Stromal cell of bone marrow (primary cell): ENCODE data around the gene RBPJL.

Source experiments
- DNase-seq: peaks from one replicate; pipeline ENCODE4 v3.0.0-alpha.2; 2012; ENCODE audit warnings: low read depth

Gene RBPJL

GRCh38 chr20:45293041-45294002, 13.3 kb upstream of the RBPJL start:
- DNase-seq = no peak

DNA sequence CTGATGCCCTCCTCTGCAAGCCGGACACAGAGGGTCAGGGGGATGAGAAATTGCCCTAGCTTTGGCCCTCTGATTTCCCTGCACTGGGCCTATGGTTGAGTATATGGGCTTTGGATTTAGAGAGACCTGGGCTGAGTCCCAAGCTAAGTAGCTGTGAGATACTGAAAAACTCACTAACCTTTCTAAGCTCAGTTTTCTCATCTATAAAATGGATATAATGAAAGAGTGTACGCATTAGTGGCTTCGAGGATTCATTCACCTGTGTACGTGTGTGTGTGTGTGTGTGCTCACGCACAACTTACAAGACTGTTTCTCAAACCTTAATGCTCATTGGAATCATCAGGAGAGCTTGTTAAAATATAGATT, 12.7 kb upstream of the RBPJL start:
- DNase-seq = no peak

- no peak for DNase-seq
These were observed 12.0 kb upstream of the RBPJL start for GRCh38 chr20:45294659-45295058.

DNA sequence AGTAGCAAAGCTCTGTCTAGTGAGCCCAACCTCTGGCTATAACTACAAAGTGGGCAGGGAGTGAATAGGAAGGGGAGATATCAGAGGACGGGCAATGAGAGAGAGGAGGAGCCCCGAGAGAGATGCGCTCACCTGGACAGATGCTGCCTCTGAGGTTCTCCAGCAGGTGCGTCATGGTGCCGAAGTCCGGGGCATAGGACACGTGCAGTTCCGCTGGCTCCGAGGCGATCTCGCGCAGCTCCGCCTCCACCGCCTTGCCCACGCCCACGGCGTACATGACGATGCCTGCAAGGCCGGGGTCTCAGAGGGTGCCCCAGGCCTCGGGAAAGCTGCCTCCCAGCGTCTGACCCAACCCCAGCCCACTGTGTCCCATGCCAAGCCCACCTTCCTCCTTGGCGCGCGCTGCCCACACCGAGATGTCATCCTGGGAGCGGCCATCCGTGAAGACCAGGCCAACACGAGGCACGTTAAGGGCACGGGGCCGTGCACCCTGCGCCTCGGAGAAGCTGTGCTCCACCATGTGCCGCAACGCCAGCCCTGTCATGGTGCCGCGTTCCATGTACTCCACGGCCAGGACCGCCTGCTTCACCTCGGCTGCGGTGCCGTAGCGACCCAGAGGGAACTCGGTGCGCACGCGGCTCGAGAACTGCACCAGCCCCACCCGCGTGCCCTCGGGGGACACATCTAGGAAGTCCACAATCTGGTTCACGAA, 8.7 kb upstream of the RBPJL start:
- DNase-seq = no peak

GRCh38 chr20:45299786-45300185, 6.9 kb upstream of the RBPJL start:
- DNase-seq = no peak

DNA sequence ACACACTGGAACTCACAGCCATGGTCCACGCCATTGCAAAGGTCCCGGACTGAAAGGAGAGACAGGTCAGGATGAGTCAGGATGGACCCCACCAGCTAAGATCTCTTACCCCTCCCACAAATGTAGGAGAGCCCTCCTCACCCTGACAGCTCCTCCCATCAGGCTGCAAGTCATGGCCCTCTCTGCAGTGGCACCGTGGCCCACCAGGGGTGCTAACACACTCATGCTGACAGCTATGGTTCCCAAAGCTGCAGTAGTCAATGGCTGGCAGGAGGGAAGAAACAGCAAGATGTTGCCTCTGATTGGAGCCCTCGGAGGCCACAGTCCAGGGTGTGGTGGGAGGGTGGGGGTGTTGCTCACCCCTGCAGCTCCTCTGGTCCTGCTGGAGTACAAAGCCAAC, 5.7 kb upstream of the RBPJL start:
- DNase-seq = no peak

GRCh38 chr20:45301824-45302271, 4.8 kb upstream of the RBPJL start:
- no peak for DNase-seq

- DNase-seq = no peak
These were observed 2.8 kb upstream of the RBPJL start for GRCh38 chr20:45303586-45304463.

- DNase-seq = no peak
These were observed 2.1 kb upstream of the RBPJL start for GRCh38 chr20:45304464-45304999.

DNA sequence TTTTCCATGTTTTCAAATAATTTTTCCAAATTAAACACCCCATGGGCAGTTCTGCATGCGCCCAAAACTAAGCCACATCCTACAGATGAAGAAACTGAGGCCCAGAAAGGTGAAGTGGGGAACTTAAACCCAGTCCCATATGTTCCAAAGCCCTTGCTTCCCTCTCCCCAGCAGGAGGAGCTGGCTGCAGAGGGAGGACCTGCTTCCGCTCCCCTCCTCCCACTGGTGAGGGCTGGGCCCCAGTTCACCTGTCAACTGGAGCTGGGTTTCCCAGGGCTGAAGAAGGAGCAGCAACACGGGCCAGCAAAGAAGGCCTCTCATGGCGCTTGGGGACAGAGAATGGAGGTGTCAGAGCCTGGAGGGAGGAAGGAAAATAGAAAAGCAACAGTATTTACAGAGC, 1.4 kb upstream of the RBPJL start:
- no peak for DNase-seq

DNA sequence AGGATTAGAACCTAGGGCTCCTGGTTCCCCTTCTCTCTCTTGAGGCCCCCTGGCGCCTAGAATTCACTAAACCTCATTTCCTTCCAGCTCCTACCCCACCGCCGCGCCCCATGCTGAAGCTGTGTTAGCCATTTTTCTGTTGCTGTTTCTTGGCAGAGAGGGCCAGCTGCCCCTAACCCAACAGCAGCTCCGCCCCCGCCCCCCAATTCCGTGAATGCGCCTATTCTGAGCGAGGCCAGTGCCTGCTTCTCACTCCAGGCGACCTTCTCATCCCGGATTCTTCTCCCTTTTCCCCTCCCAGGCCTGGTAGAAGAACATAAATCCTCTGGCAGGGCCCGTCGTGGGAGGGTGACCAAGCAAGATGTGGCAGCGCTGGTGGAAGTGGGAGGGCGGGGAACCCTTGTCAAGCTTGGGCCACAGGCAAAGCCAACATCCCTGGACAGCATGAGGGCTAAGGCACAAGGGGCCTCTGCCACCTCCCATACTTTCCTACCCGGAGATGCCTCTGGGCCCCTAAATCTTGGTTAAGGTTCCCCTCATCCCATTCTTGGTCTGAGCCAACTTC, 518 bp downstream of the RBPJL start:
- no peak for DNase-seq

- no peak for DNase-seq
These were observed 1.6 kb downstream of the RBPJL start, which contains the start of gene MATN4 for GRCh38 chr20:45308117-45308778. Gene MATN4 (minus strand): TSS chr20:45308299. CDS start chr20:45305582, 2,717 bp downstream.

- DNase-seq = no peak
These were observed 2.4 kb downstream of the RBPJL start for GRCh38 chr20:45309075-45309474.

DNA sequence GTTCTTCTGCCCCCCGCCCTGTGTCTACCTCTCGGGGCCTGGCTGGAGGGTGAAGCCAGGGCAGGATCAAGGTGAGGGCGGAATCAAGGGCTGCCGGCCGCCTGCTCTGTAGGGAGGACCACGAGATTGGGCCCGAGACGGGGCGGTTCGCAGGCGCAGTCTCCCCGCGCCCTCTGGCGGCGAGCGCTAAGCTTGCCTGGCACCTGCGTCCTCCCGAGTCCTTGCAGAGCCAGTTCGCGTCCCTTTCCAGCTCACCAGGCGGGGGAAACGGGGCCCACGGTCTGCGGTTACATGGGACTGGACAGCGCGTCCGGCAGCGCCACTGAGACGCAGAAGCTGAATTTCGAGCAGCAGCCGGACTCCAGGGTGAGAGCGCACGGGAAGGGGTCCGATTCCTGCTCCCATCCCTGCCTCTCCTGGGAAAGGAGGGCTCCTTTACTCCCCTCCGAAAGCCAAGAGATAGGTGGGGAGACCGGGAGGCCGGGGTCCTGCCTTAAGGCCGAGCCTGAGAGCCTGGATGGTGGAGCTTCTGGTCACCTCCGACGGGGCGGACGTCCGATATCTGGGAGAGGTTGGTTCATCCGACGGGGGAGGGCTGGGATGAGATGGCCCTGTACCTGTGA, 5.1 kb downstream of the RBPJL start:
- no peak for DNase-seq

DNA sequence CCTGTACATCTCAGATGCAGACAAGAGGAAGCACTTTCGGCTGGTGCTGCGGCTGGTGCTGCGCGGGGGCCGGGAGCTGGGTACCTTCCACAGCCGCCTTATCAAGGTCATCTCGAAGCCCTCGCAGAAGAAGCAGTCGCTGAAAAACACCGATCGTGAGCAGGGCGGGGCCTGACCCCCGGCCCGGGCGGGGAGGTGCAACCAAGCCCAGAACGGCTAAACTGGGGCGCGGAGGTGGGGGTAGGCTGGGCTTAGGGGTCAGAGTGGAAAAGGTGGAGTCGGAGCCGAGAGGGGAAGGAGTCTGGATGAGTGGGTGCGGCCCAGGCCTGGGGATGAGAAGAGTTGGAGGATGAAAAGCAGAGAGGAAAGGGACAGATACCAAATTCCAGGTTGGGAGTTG, 5.6 kb downstream of the RBPJL start:
- no peak for DNase-seq

GRCh38 chr20:45313065-45313695, 6.5 kb downstream of the RBPJL start:
- no peak for DNase-seq

GRCh38 chr20:45313943-45314342, 7.3 kb downstream of the RBPJL start:
- DNase-seq = no peak

DNA sequence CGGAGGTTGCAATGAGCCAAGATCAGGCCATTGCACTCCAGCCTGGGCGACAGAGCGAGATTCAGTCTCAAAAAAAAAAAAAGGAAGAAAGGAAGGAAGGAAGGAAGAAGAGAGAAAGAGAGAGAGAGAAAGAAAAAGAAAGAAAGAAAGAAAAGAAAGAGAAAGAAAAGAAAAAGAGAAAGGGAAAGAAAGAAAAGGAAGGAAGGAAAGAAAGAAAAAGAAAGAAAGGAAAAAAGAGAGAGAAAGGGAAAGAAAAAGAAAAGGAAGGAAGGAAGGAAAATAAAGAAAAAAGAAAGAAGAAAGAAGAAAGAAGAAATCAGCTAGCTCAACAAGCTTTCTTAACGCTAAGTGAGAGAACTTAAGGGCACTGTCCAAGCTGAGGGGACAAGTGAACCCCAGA, 9.0 kb downstream of the RBPJL start:
- DNase-seq = no peak

DNA sequence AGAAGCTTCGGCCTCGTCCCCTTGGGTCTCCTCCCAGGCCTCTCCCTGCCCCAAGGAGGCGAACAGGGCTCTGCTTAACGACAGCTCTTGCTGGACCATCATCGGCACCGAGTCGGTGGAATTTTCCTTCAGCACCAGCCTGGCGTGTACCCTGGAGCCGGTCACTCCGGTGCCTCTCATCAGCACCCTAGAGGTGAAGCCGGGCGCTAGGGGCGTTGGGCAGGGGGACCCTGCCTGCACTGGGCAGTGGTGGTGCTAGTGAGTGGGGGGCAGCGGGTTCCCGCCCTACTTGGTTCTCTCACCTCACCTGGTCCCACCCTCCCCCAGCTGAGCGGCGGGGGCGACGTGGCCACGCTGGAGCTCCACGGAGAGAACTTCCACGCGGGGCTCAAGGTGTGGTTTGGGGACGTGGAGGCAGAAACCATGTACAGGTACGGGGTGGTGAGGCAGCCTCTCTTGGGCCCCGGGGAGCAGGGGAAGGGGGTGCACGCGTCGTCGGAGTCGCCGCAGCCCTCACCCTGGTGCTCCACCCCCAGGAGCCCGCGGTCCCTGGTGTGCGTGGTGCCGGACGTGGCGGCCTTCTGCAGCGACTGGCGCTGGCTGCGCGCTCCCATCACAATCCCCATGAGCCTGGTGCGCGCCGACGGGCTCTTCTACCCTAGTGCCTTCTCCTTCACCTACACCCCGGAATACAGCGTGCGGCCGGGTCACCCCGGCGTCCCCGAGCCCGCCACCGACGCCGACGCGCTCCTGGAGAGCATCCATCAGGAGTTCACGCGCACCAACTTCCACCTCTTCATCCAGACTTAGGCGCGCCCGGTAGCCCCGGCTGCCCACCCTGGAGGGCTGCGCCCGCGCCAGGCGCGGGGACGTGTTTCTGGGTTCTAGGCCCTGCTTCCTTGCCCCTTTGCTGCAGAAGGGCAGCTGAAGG, 9.8 kb downstream of the RBPJL start:
- DNase-seq = no peak
